Activated gamma-delta T cell treated with Interleukin-2 at 50 U/mL for 16 hours (primary cell): ENCODE measurements around the gene ADAMTS16.

Experiments used
- DNase-seq: peaks from one replicate; pipeline ENCODE4 v3.0.0-alpha.2; 2020

The ADAMTS16 gene

GRCh38 chr5:5246736-5247135, 106.6 kb downstream of the ADAMTS16 start:
- no peak for DNase-seq

GRCh38 chr5:5250758-5251157, 110.6 kb downstream of the ADAMTS16 start:
- no peak for DNase-seq

GRCh38 chr5:5252106-5252505, 112.0 kb downstream of the ADAMTS16 start:
- no peak for DNase-seq

- DNase-seq = no peak
These were observed 117.2 kb downstream of the ADAMTS16 start for GRCh38 chr5:5257353-5257752.

- DNase-seq = no peak
These were observed 118.4 kb downstream of the ADAMTS16 start for GRCh38 chr5:5258564-5258963.

- DNase-seq = no peak
These were observed 124.6 kb downstream of the ADAMTS16 start for GRCh38 chr5:5264727-5265126.

GRCh38 chr5:5266297-5266696, 126.2 kb downstream of the ADAMTS16 start:
- no peak for DNase-seq

GRCh38 chr5:5270161-5270560, 130.0 kb downstream of the ADAMTS16 start:
- DNase-seq = no peak

- no peak for DNase-seq
These were observed 131.0 kb downstream of the ADAMTS16 start for GRCh38 chr5:5270958-5271785.

- DNase-seq = no peak
These were observed 131.7 kb downstream of the ADAMTS16 start for GRCh38 chr5:5271786-5272321.

- no peak for DNase-seq
These were observed 133.3 kb downstream of the ADAMTS16 start for GRCh38 chr5:5273398-5273797.

GRCh38 chr5:5273976-5274375, 133.8 kb downstream of the ADAMTS16 start:
- no peak for DNase-seq

GRCh38 chr5:5275211-5275610, 135.1 kb downstream of the ADAMTS16 start:
- DNase-seq = no peak

GRCh38 chr5:5276430-5276829, 136.3 kb downstream of the ADAMTS16 start:
- no peak for DNase-seq

- no peak for DNase-seq
These were observed 136.9 kb downstream of the ADAMTS16 start for GRCh38 chr5:5276951-5277517.

GRCh38 chr5:5278201-5278814, 138.2 kb downstream of the ADAMTS16 start:
- no peak for DNase-seq

- DNase-seq = no peak
These were observed 138.8 kb downstream of the ADAMTS16 start for GRCh38 chr5:5278815-5279381.

- DNase-seq = no peak
These were observed 145.8 kb downstream of the ADAMTS16 start for GRCh38 chr5:5285906-5286305.

GRCh38 chr5:5287419-5287818, 147.3 kb downstream of the ADAMTS16 start:
- no peak for DNase-seq

GRCh38 chr5:5288201-5288600, 148.1 kb downstream of the ADAMTS16 start:
- no peak for DNase-seq

- no peak for DNase-seq
These were observed 149.4 kb downstream of the ADAMTS16 start for GRCh38 chr5:5289537-5289936.

- no peak for DNase-seq
These were observed 150.7 kb downstream of the ADAMTS16 start for GRCh38 chr5:5290674-5291334.

GRCh38 chr5:5291357-5291756, 151.2 kb downstream of the ADAMTS16 start:
- DNase-seq = no peak
